ENCODE data around the gene MTHFD1L. TPM values are rescaled to one million over a fixed set of nuclear protein-coding genes. Genes with fewer than 3 reads are reported as not detected.

The MTHFD1L gene
- total RNA-seq, 4 donors from 2014 or later = 0.35 to 1.6 (median 0.59) TPM; not detected in 1

- no peaks in the 10 kb centered on the region for H3K36me3 ChIP-seq
- H3K9me3 ChIP-seq = no peaks in the 10 kb centered on the region
- H3K4me3 ChIP-seq = no peak overlapping the region
- in situ Hi-C loops (cut with MboI; ENCODE audit: low sequenced_read_pairs in 4 of 4) (no loop called here), intact Hi-C loops (cut with DNase I; ENCODE audit: low total_unique reads) (no loop called here)
- no peaks in the 10 kb centered on the region for H3K27me3 ChIP-seq
- TF ChIP-seq POLR2A (IDR thresholded peaks at IDR 0.05) (no peak), CTCF (IDR thresholded peaks at IDR 0.05 in 4 of 5, conservative IDR thresholded peaks at IDR 0.05 in 1 of 5) (no peak)
- H3K27ac ChIP-seq = no peak overlapping the region
- ATAC-seq = no peak
- DNase-seq = no peak
- H3K4me1 ChIP-seq = no peaks in the 10 kb centered on the region
These were observed 127.2 kb downstream of the MTHFD1L start for GRCh38 chr6:150992703-150993102.

- DNase-seq (no peak), ATAC-seq (no peak)
- intact Hi-C loops (cut with DNase I; ENCODE audit: low total_unique reads) (no loop called here), in situ Hi-C loops (cut with MboI; ENCODE audit: low sequenced_read_pairs in 4 of 4) (no loop called here)
- Histone ChIP-seq H3K4me1 (no peaks in the 10 kb centered on the region), H3K4me3 (no peak overlapping the region), H3K36me3 (no peaks in the 10 kb centered on the region), H3K27me3 (no peaks in the 10 kb centered on the region), H3K27ac (no peak overlapping the region), H3K9me3 (no peaks in the 10 kb centered on the region)
- TF ChIP-seq POLR2A (IDR thresholded peaks at IDR 0.05) (no peak), CTCF (IDR thresholded peaks at IDR 0.05 in 4 of 5, conservative IDR thresholded peaks at IDR 0.05 in 1 of 5) (no peak)
These were observed 127.8 kb downstream of the MTHFD1L start for GRCh38 chr6:150993253-150993652.

DNA sequence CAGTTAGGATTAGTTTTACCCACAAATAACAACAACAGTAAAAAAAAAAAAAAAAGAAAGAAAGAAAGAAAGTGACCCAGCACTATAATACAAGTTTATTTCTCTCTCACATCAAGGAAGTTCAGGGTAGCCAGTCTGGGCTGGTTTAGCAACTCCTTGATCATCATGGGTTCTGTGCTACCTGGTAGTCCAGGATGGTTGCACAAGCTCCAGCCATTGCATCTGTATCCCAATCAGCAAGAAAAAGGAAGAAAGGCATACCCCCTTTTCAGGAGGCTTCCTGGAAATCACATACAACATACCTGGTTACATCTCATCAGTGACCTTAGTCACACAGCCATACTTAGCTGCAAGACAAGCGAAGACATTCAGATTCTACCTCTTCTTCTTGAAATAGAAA, 128.5 kb downstream of the MTHFD1L start:
- in situ Hi-C loops (cut with MboI; ENCODE audit: low sequenced_read_pairs in 4 of 4) = no loop called here
- no peaks in the 10 kb centered on the region for H3K27me3 ChIP-seq
- H3K4me1 ChIP-seq = no peaks in the 10 kb centered on the region
- no peak for TF ChIP-seq POLR2A (IDR thresholded peaks at IDR 0.05)
- TF ChIP-seq CTCF (IDR thresholded peaks at IDR 0.05 in 4 of 5, conservative IDR thresholded peaks at IDR 0.05 in 1 of 5) = no peak
- no peak for ATAC-seq
- H3K9me3 ChIP-seq = no peaks in the 10 kb centered on the region
- H3K4me3 ChIP-seq = no peak overlapping the region
- DNase-seq = no peak
- H3K36me3 ChIP-seq = no peaks in the 10 kb centered on the region
- intact Hi-C loops (cut with DNase I; ENCODE audit: low total_unique reads) = no loop called here
- H3K27ac ChIP-seq = no peak overlapping the region

DNA sequence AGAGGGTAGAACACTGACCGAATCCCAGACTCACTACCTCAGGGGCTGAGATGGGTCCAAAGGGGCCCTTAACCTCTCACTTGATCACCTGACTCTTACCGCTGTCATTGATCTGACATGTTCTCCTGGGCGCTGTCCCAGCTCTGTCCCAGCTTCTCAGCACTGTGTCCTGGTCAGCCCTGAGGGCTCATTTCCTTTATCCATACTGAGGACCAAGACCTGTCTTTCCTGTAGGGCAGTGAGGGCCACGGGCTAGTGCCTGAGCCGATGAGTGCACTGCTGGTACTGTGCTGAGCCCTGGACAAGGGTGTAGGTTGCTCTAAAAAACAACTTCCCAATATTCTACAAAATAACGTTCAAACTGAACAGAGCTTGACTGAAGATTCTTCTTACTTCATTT, 131.5 kb downstream of the MTHFD1L start:
- intact Hi-C loops (cut with DNase I; ENCODE audit: low total_unique reads) = no loop called here

More for the DNA sequence above, 131.5 kb downstream of the MTHFD1L start:
- no peaks in the 10 kb centered on the region for H3K36me3 ChIP-seq
- H3K27ac ChIP-seq = no peak overlapping the region
- in situ Hi-C loops (cut with MboI; ENCODE audit: low sequenced_read_pairs in 4 of 4) = no loop called here
- no peak overlapping the region for H3K4me3 ChIP-seq
- H3K9me3 ChIP-seq = no peaks in the 10 kb centered on the region
- TF ChIP-seq CTCF (IDR thresholded peaks at IDR 0.05 in 4 of 5, conservative IDR thresholded peaks at IDR 0.05 in 1 of 5) (no peak), POLR2A (IDR thresholded peaks at IDR 0.05) (no peak)
- no peaks in the 10 kb centered on the region for H3K27me3 ChIP-seq
- no peaks in the 10 kb centered on the region for H3K4me1 ChIP-seq
- ATAC-seq (no peak), DNase-seq (no peak)
